Activated T-cell treated with anti-CD3 and anti-CD28 coated beads for 1 hour (primary cell): ENCODE measurements around the gene RAB9A.

Source experiments
- DNase-seq: peaks from one replicate; pipeline ENCODE4 v3.0.0-alpha.2; 2020; ENCODE audit warnings: low read depth

RAB9A gene

GRCh38 chrX:13750204-13750603 lies 61.3 kb downstream of the RAB9A start:
- DNase-seq = no peak

- DNase-seq = no peak
These were observed 61.9 kb downstream of the RAB9A start for GRCh38 chrX:13750812-13751211.

- no peak for DNase-seq
These were observed 63.2 kb downstream of the RAB9A start for GRCh38 chrX:13752141-13752540.

GRCh38 chrX:13752646-13753045 lies 63.7 kb downstream of the RAB9A start:
- no peak for DNase-seq

- DNase-seq = no peak
These were observed 65.8 kb downstream of the RAB9A start for GRCh38 chrX:13754765-13755164.

- no peak for DNase-seq
These were observed 66.3 kb downstream of the RAB9A start for GRCh38 chrX:13755254-13755653.

- DNase-seq = no peak
These were observed 67.5 kb downstream of the RAB9A start for GRCh38 chrX:13756381-13756780.

- DNase-seq = no peak
These were observed 70.3 kb downstream of the RAB9A start for GRCh38 chrX:13759152-13759718.
